ENCODE results near the gene SPRN. TPM values are rescaled to one million over a fixed set of nuclear protein-coding genes. Genes with fewer than 3 reads are reported as not detected.

The SPRN gene
- total and polyA plus RNA-seq, 2 experiments from 2014 or later: 0.31 TPM

DNA sequence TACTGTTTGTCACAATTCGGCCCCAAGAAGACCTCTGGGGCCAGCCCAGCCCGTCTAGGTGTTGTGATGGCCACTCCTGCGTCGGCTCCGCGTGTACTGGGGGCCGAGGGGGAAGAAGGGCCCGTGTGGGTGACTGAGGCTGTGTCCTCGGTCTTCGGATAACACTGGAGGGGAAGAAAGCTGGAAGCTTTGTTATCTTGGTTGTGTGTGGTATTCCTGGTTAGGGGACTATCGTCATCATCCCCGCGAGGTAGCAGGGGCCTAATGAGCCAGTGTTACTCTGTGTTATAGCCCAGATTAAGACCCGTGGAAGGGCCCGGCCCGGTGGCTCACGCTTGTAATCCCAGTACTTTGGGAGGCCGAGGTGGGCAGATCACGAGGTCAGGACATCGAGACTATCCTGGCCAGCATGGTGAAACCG is 29.6 kb downstream of the SPRN start (continued):
- TF ChIP-seq ZNF462 (CRISPR knock-in tag; IDR thresholded peaks at IDR 0.05) (no peak), EZH2 (IDR thresholded peaks at IDR 0.05; ENCODE audit: low read depth, unreplicated experiment) (no peak), JUNB (IDR thresholded peaks at IDR 0.05; ENCODE audit: unreplicated experiment) (no peak), EZH2phosphoT487 (IDR thresholded peaks at IDR 0.05; ENCODE audit: unreplicated experiment) (no peak), CREB1 (CRISPR knock-in tag; IDR thresholded peaks at IDR 0.05; ENCODE audit: low read depth) (no peak), POLR2AphosphoS5 (IDR thresholded peaks at IDR 0.05; ENCODE audit: low read depth) (no peak), ZNF331 (CRISPR knock-in tag; IDR thresholded peaks at IDR 0.05; ENCODE audit: low read depth) (no peak), STAT1 (IDR thresholded peaks at IDR 0.05; ENCODE audit: unreplicated experiment) (no peak)
- TF ChIP-seq, protein P1, sequence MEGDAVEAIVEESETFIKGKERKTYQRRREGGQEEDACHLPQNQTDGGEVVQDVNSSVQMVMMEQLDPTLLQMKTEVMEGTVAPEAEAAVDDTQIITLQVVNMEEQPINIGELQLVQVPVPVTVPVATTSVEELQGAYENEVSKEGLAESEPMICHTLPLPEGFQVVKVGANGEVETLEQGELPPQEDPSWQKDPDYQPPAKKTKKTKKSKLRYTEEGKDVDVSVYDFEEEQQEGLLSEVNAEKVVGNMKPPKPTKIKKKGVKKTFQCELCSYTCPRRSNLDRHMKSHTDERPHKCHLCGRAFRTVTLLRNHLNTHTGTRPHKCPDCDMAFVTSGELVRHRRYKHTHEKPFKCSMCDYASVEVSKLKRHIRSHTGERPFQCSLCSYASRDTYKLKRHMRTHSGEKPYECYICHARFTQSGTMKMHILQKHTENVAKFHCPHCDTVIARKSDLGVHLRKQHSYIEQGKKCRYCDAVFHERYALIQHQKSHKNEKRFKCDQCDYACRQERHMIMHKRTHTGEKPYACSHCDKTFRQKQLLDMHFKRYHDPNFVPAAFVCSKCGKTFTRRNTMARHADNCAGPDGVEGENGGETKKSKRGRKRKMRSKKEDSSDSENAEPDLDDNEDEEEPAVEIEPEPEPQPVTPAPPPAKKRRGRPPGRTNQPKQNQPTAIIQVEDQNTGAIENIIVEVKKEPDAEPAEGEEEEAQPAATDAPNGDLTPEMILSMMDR (conservative IDR thresholded peaks at IDR 0.05; ENCODE audit: low read depth in 2 of 2): no peak
- TF ChIP-seq, protein P2, sequence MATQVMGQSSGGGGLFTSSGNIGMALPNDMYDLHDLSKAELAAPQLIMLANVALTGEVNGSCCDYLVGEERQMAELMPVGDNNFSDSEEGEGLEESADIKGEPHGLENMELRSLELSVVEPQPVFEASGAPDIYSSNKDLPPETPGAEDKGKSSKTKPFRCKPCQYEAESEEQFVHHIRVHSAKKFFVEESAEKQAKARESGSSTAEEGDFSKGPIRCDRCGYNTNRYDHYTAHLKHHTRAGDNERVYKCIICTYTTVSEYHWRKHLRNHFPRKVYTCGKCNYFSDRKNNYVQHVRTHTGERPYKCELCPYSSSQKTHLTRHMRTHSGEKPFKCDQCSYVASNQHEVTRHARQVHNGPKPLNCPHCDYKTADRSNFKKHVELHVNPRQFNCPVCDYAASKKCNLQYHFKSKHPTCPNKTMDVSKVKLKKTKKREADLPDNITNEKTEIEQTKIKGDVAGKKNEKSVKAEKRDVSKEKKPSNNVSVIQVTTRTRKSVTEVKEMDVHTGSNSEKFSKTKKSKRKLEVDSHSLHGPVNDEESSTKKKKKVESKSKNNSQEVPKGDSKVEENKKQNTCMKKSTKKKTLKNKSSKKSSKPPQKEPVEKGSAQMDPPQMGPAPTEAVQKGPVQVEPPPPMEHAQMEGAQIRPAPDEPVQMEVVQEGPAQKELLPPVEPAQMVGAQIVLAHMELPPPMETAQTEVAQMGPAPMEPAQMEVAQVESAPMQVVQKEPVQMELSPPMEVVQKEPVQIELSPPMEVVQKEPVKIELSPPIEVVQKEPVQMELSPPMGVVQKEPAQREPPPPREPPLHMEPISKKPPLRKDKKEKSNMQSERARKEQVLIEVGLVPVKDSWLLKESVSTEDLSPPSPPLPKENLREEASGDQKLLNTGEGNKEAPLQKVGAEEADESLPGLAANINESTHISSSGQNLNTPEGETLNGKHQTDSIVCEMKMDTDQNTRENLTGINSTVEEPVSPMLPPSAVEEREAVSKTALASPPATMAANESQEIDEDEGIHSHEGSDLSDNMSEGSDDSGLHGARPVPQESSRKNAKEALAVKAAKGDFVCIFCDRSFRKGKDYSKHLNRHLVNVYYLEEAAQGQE (IDR thresholded peaks at IDR 0.05; ENCODE audit: unreplicated experiment): no peak

Data from GM23338 (cell line).